Activated gamma-delta T cell treated with Interleukin-2 at 50 U/mL for 16 hours (primary cell): ENCODE data around the gene PI4KB.
A peak's percentile ranks its signal among the peaks of the same experiment; 100 is the strongest.

Experiments
- DNase-seq: peaks from one replicate; pipeline ENCODE4 v3.0.0-alpha.2; 2020

The PI4KB gene

GRCh38 chr1:151346082-151346768 lies 19.0 kb upstream of the PI4KB start:
- no peak for DNase-seq

GRCh38 chr1:151344291-151344690 lies 17.1 kb upstream of the PI4KB start:
- DNase-seq: no peak

- DNase-seq: no peak
Observed at GRCh38 chr1:151343587-151343986, 16.4 kb upstream of the PI4KB start.

- DNase-seq: no peak
Observed at GRCh38 chr1:151342569-151342968, 15.4 kb upstream of the PI4KB start.

GRCh38 chr1:151342021-151342420 lies 14.8 kb upstream of the PI4KB start:
- DNase-seq: no peak

GRCh38 chr1:151340870-151341754 lies 13.9 kb upstream of the PI4KB start:
- peak; percentile 53 for DNase-seq

- DNase-seq: no peak
Observed at GRCh38 chr1:151336556-151336955, 9.3 kb upstream of the PI4KB start.

- no peak for DNase-seq
Observed at GRCh38 chr1:151334822-151335221, 7.6 kb upstream of the PI4KB start.

GRCh38 chr1:151327903-151328674 lies 873 bp upstream of the PI4KB start:
- DNase-seq: no peak

- peak; percentile 30 for DNase-seq
Observed at GRCh38 chr1:151326619-151327222, 495 bp downstream of the PI4KB start.

GRCh38 chr1:151325646-151326429 lies 1.4 kb downstream of the PI4KB start:
- no peak for DNase-seq

GRCh38 chr1:151325231-151325630 lies 2.0 kb downstream of the PI4KB start:
- DNase-seq: no peak

GRCh38 chr1:151324390-151324930 lies 2.8 kb downstream of the PI4KB start:
- DNase-seq: no peak

- no peak for DNase-seq
Observed at GRCh38 chr1:151318975-151319374, 8.2 kb downstream of the PI4KB start.

- no peak for DNase-seq
Observed at GRCh38 chr1:151315565-151316235, 11.5 kb downstream of the PI4KB start.

- DNase-seq: no peak
Observed at GRCh38 chr1:151314137-151314875, 12.9 kb downstream of the PI4KB start.

- no peak for DNase-seq
Observed at GRCh38 chr1:151313501-151313900, 13.7 kb downstream of the PI4KB start.

- no peak for DNase-seq
Observed at GRCh38 chr1:151312826-151313225, 14.4 kb downstream of the PI4KB start.

GRCh38 chr1:151312411-151312810 lies 14.8 kb downstream of the PI4KB start:
- no peak for DNase-seq

GRCh38 chr1:151311589-151312331 lies 15.5 kb downstream of the PI4KB start:
- peak; percentile 68 for DNase-seq
